HG03354 (cell line): Measurements from ENCODE around the gene SMIM17.
"Not testable (repeated sequence)": the region's sequence is repeated elsewhere in the genome, so short reads cannot be mapped to it uniquely, and the experiment has no call there.

Source experiments
- ATAC-seq: cut with Tn5 transposase; IDR thresholded peaks from one replicate; pipeline ENCODE4 v1.9.1; 2021; ENCODE audit warnings: mild to moderate bottlenecking; ENCODE audit not compliant: unreplicated experiment, poor library complexity, severe bottlenecking

SMIM17 gene

GRCh38 chr19:56643460-56643955, 549 bp downstream of the SMIM17 start:
- ATAC-seq: no peak

DNA sequence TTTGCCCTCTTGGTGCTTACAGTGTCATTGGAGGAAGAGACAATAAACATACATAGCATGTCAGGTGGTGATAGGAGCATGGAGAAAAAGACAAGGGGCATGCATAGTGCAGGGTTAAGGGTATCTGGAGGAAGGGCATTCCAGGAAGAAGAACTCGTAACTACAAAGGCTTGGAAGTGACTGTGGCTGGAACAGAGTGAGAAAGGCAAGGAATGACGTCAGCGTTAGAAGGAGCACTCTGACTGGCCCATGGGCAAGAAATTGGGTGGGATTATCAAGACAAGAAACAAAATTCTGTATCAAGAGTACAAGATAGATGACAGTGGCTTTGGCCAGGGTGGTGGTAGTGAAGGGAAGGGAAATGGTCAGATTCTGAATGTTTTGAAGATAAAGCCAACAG, 11.2 kb downstream of the SMIM17 start:
- ATAC-seq: no peak

DNA sequence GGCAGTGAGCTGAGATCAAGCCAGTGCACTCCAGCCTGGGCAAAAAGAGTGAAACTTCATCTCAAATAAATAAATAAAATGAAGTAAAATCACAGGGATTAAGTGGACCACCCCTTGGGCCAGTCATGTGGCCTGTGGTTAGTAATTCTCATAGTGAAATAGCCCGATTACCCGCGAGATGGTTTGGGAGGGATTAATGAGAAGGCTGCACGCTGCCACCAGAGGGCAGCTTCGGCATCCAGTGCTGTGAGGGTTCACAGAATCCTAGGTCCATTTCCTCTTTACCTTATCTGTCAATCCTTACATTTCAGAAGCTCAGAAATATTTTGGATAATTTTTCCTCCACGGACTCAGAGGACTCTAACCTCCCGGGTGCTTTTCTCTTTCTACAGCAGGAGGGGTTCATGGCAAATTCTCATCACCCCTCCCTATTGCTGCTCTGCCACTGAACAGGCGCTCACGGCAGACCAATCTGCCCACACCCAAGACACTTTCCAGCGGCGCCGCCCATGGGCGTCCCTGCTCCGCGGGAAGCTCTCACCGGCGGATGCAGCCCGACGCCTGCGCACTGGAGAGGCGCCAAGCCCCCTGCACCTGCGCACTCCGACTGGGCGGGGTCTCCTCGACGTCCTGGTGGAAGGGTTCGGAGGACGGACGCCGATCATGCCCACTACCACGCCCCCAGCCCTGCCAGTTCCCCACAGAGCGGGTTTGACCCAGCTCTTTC, 17.6 kb downstream of the SMIM17 start:
- no peak for ATAC-seq

DNA sequence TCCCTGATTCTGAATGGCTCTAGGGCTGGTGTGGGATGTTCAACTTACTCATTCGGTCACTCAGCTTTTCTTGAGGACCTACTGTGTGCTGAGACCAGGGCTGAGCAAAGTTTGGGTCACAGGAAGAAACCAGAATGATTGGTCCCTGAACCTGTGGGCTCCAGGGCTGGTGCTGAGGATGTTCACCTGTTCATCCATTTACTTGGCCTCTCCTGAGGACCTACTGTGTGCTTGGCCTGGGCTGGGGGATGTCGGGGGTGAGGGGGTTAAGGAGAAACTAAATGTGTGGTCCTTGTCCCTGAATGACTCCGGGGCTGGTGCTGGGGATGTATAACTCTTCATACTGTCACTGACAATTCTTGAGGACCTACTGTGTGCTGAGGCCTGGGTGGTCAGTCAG, 18.3 kb downstream of the SMIM17 start:
- ATAC-seq: no peak

- ATAC-seq: no peak
These were observed 21.1 kb downstream of the SMIM17 start for GRCh38 chr19:56663931-56664500.

GRCh38 chr19:56664511-56664910, 21.6 kb downstream of the SMIM17 start:
- no peak for ATAC-seq

- ATAC-seq: no peak
These were observed 24.4 kb downstream of the SMIM17 start for GRCh38 chr19:56667311-56667870.

GRCh38 chr19:56668676-56669075, 25.7 kb downstream of the SMIM17 start:
- ATAC-seq: no peak

DNA sequence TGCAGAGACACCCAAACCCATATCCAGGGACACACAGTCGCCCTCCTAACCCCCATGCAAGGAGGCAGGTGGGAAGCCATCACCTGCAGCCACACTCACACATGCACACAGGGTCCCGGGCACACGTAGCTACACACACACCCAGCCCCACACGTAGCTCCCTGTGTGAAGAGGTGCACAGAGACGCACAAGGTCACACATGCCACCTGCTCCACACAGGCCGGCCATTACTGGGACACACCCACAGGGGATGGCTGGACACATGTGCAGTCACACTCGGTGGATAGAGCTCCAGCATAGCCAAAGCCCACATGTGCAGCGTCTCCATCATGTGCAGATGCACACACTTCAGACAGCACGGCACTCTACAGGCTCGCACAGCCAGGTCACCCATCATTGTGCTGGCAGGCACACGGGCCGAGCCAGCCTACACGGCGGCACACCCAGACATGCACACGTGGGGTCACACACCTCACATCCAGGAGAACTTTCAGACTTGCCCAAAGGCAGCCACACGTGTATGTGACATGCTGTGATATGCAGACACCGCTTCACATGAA, 27.5 kb downstream of the SMIM17 start:
- ATAC-seq: no peak

DNA sequence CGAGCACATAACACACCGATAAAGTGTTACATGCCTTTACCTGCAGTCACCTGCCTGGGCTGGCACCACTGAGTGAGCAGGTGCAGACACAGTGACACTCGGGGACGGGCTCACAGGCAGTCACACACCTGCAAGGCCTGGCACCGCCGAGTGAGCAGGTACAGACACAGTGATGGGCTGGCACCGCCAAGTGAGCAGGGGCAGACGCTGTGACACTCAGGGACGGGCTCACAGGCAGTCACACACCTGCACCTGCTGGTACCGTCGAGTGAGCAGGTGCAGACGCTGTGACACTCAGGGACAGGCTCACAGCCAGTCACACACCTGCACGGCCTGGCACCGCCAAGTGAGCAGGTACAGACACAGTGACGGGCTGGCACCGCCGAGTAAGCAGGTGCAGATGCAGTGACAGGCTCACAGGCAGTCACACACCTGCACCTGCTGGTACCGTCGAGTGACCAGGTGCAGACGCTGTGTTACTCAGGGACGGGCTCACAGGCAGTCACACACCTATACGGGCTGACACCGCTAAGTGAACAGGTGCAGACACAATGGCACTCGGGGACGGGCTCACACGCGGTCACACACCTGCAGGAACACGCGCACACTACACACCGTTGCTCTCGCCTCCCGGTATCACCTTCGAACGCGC, 28.1 kb downstream of the SMIM17 start:
- ATAC-seq: no peak

DNA sequence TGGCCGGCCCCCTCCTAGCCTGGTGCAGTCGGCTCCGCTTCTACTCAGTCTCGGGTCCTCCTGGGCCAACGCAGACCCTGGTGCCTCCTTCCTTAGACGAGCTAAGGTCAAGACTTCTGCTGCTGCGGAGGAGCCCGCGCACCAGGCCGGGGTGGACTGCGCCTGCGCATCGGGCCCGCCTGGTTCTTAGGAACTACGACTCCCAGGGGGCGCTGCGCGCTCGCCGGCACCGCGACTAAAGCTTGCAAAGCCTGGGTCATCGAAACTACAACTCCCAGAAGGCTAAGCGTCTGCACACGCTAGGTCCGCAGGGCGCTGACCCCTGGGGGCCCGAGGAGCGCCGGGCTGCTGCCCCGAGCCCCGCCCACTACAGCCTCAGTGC, 28.6 kb downstream of the SMIM17 start, which contains the start of gene ZNF835:
Gene ZNF835 (minus strand): TSS at position 145 of the 382 bp plus-strand sequence. CDS start 6,559 bp downstream, outside the sequence.
- no peak for ATAC-seq

DNA sequence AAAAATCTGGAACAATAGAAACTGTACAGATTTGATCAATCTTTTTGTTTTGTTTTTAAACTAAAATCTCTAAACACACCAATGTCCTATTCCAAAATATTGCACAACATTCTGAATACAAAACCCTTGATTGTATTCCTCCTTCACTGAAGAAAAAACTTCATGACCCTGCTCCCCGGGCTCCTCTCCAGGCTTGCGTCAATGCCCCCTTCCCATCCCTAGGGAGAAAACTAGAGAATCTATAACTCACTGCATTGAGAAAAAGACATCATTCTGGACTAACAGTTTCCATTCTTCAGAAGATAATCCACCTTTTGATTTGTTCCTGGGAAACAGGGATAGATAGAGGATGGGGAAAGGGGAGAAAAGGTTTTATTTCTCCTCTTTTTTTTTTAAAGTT, 29.7 kb downstream of the SMIM17 start:
- not testable (repeated sequence) for ATAC-seq

GRCh38 chr19:56678205-56678604, 35.2 kb downstream of the SMIM17 start:
- no peak for ATAC-seq

GRCh38 chr19:56681702-56682101, 38.7 kb downstream of the SMIM17 start:
- ATAC-seq: no peak

- ATAC-seq: no peak
These were observed 40.2 kb downstream of the SMIM17 start for GRCh38 chr19:56683116-56683515.

DNA sequence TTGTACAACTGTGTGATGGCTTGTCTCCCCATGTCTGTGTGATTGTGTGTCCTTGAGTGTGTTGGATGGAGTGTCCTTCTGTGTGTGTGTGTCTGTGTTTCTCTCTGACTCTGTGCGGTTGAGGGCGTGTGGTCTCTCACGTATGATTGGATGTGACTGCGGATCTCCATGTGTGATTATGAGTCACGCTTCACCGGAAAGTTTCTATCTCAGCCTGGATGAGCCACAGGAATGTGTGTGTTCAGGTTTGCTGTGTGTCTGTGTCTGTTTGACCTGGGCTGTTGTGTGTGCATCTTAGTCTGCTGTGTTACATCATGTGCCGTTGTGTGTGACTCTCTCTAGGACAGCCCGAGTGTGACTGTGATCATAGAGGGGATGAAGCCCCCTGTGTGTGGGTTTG, 44.1 kb downstream of the SMIM17 start:
- ATAC-seq: no peak

DNA sequence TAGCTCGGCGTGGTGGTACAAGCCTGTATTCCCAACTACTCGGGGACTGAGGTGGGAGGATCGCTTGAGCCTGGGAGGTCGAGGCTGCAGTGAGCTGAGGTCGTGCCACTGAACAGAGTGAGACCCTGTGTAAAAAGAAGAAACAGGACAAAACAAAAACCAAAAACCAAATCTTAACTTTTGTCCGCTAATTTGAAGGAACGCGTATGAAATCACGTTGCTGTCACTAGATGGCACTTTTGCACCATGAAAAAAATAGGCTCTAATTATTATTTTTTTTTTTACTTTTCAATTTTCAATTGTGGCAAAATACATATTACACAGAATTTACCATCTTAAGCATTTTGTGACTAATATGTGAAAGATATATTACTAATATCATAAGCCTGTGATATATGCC, 46.2 kb downstream of the SMIM17 start:
- ATAC-seq: no peak

GRCh38 chr19:56690670-56691069, 47.7 kb downstream of the SMIM17 start:
- ATAC-seq: no peak

- ATAC-seq: no peak
These were observed 49.4 kb downstream of the SMIM17 start for GRCh38 chr19:56692206-56692895.

- ATAC-seq: no peak
These were observed 56.6 kb downstream of the SMIM17 start for GRCh38 chr19:56699552-56699951.
